IPS-NIHi11 (cell line): ENCODE results near the gene MAPK7.

Experiments used
- DNase-seq: peaks from one replicate; pipeline ENCODE4 v3.0.0; 2012; ENCODE audit warnings: mixed read lengths, low spot score

MAPK7 gene

GRCh38 chr17:19363460-19364035 lies 14.8 kb upstream of the MAPK7 start:
- no peak for DNase-seq

DNA sequence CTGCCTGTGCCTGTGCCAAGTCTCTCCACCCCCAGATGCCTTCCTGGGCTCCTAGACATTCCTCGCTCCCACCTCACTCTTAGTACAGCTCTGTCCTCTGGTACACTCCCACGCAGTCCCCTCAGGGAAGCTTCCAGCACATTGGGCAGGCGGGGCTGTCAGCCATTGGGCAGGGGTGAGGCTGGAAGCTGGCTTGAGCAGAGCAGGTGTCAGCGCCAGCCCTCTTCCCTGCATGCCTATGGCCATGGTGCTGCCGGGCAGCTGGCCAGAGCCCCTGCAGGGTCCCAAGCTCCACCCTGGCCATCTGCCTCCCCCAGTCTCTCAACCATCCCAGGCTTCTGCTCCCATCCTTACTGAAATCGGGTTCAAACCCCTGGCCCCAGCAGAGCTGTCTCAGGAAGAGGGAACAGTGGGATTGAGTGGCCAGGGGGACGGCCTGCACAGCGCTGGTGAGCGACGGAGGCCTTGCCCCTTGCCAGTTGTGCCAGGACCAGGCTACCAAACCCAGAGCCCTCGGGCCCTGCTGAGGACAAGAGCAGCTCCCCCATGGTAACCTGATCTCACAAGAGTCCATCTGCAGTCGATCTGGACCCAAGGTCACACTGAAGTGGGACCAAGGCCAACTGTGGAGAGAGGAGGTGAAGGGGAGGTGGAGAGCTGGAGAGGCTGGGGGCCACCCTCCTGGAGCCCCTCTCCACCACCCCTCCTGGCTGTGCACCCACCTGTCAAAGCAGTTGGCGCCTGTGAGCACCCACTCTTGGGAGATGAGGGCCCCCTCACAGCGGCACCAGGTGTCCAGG lies 13.4 kb upstream of the MAPK7 start:
- DNase-seq, result no peak

DNA sequence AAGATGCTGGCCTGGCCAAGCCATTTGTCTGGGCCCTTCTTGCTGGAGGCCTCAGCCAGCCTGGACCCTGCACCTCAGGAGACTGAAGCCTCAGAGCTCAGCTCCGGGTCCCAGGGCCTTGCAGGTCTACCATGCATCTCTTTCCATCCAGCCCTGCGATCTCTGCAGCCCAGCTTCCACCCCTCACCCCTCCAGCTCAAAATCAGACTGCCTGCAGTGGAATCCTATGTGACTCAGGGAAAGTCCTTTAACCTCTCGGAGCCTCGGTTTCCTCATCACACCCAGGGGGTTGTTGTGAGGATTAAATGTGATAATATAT lies 12.8 kb upstream of the MAPK7 start:
- no peak for DNase-seq

- no peak for DNase-seq
Observed at GRCh38 chr17:19365833-19366636, 12.3 kb upstream of the MAPK7 start.

- DNase-seq, result no peak
Observed at GRCh38 chr17:19366637-19366972, 11.7 kb upstream of the MAPK7 start.

- DNase-seq, result no peak
Observed at GRCh38 chr17:19368229-19368628, 10.1 kb upstream of the MAPK7 start.

DNA sequence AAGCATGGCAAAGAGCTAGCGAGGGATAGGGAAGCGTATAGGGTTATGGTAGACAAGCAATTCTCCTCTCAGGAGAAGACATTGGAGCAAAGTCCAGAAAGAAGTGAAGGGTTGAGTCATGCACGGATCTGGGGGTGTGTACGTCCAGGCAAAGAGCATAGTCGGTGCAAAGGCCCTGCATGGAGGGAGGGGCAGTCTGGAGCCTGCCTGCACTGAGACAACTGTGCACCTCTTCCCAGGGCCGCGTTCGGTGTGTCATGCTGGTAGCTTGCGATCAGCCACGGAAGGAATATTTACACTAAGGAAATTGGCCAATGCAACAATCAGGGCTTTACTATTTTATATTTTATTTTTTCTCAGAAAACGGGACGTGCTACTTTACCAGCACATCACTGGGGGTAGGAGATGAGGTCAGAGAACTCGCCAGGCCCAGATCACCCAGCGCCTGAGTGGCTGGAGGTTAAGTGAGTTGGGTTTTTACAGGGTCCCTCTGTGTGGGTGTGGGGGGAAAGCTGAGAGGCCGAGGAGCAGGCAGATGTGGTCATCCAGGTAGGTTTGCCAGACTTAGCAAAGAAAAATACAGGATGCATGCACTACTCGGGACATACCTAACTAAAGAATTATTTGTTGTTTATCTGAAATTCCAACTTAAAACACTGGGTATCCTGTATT lies 9.1 kb upstream of the MAPK7 start:
- DNase-seq, result no peak

GRCh38 chr17:19369846-19370492 lies 8.3 kb upstream of the MAPK7 start:
- DNase-seq, result no peak

- DNase-seq, result no peak
Observed at GRCh38 chr17:19370493-19370960, 7.8 kb upstream of the MAPK7 start.

DNA sequence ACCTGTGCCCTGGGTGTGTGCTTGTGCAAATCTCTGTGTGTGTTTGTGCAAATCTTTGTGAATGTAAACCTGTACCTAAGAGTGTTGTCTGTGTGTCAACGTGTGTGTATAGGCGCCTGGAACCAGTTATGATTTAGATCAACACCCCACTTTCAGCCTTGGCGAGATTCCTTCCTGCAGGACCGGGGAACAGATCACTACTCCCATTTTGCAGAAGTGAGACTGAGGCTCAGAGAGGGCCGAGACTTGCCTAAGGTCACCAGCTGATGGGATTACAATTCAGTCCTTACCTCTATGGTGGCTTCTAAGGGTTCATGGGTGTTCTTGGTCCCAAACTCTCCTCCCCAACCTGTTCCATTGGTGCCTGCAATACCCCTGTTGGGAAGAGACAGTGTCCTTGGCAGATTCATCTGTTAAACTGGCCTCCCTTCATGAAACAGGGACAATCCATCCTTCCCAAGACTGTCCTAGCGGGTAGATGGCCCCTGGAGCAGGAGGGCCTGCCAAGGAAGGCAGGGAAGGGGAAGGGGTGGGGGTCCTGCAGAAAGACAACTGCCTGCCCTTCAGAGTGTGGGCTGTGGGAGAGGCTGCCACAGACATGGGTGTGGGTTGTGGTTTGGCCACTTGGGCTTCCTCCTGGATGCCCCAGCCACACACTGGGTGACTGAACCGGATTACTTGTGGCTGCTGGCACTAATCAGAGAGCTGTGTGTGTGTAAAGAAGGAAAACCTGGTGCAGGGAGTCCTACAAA lies 6.9 kb upstream of the MAPK7 start:
- DNase-seq, result no peak

DNA sequence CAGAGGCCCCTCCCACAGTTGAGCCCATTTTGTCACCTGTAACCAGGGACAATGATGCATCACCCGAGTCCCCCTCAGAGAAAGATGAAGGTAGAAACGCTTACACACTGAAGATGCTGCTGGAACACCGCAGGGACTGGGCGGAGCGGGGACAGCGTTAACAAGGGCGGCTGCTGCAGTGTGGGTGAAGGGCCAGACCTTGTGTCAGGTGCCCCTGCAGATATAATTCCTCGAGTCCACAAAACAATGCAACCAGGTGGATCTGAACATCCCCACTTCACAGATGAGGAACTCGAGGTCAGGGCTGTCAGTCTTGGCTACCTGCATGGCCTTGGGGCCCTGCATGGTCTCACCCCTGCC lies 6.3 kb upstream of the MAPK7 start:
- DNase-seq, result no peak

- no peak for DNase-seq
Observed at GRCh38 chr17:19372439-19372838, 5.9 kb upstream of the MAPK7 start.

DNA sequence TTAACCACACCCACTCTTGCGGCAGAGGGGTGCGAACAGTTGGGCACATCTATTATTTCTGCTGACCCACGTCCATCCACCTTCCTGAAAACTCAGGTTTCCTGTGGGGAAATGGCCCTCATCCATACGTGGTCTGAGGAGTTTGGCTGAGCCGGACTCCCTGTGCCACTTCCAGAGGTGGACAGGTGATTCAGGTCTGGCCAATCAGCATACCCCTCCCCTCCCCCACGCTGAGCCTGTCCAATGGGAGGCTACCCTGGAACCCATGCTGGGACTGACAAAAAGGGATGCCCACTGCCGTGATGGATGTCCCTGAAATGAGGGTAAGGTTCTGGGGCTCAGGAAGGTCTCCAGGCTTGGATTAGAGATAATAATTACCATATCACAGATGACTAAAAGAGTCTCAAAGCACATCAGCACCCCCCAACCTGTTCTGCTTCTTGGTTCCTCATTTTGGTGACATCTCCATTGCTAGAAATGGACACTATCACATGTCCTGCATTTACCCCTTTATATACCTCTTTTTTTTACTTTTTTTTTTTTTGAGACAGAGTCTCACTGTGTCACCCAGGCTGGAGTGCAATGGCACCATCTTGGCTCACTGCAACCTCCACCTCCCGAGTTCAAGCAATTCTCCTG lies 5.3 kb upstream of the MAPK7 start:
- peak; percentile 42 for DNase-seq

- no peak for DNase-seq
Observed at GRCh38 chr17:19374136-19374535, 4.2 kb upstream of the MAPK7 start.

- no peak for DNase-seq
Observed at GRCh38 chr17:19375732-19376131, 2.6 kb upstream of the MAPK7 start.

DNA sequence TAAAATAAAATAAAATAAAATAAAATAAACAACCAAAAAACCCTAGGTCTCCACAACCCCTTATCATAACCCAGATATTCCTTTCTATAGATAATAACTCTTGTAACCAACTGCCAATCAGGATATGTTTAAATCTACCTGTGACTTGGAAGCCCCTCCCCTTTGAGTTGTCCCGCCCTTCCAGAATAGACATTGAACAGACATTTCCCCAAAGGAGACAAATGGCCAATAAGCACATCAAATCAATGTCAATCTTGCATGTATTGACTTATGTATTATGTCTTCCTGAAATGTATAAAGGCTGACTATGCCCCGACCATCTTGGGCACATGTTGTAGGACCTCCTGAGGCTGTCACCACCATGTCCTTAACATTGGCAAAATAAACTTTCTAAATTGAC lies 1.5 kb upstream of the MAPK7 start:
- DNase-seq, result no peak

- DNase-seq, result peak; percentile 99
Observed at GRCh38 chr17:19377602-19378415, 489 bp upstream of the MAPK7 start.

- DNase-seq, result no peak
Observed at GRCh38 chr17:19379361-19380065, 1.2 kb downstream of the MAPK7 start.

GRCh38 chr17:19380481-19381301 lies 2.4 kb downstream of the MAPK7 start:
- DNase-seq, result no peak
